HG03521 (cell line): ENCODE measurements around the gene DDAH1.
"Not testable (repeated sequence)": the region's sequence is repeated elsewhere in the genome, so short reads cannot be mapped to it uniquely, and the experiment has no call there.

ENCODE experiments used
- ATAC-seq: cut with Tn5 transposase; IDR thresholded peaks from one replicate; pipeline ENCODE4 v1.9.1; 2021; ENCODE audit warnings: mild to moderate bottlenecking, moderate library complexity; ENCODE audit not compliant: unreplicated experiment

DDAH1 gene

DNA sequence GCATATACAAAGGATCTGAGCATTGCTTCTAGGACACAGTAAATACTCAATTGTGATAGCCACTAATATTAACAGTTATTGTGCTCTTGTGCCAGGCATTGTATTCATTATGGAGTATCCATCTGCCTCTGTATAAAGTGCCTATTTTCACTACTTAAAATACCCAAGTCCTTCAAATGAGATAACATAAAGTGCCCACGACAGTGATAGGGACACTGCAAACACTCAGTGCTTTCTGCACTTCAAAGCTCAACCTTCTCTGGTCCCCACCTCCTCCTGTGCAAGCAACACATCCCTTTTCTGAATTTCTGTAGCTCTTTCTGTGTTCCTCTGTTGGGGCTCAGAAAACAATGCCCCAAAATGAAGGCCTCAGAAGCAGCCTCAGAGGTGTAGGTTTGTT lies 6.6 kb upstream of the DDAH1 start:
- no peak for ATAC-seq

GRCh38 chr1:85470130-85470529 lies 5.2 kb upstream of the DDAH1 start:
- ATAC-seq: not testable (repeated sequence)

- no peak for ATAC-seq
Observed at GRCh38 chr1:85467929-85468540, 3.1 kb upstream of the DDAH1 start.

DNA sequence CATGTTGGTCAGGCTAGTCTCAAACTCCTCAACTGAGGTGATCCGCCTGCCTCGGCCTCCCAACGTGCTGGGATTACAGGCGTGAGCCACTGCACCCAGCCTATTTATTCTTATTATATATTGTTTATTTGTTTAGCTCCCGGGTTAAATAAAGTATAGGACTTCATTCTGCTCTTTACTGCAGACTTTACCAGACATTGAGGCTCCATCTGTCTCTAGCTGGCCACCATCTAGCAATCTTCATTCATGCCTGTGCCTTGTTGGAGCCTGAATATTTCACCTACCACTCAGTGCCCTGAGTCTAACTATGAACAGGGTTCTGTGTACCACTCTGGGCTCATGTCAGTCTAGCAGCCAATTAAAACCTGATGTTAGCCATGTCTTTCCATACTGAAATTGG lies 2.1 kb upstream of the DDAH1 start:
- no peak for ATAC-seq

- ATAC-seq: no peak
Observed at GRCh38 chr1:85465786-85466134, 801 bp upstream of the DDAH1 start.

- ATAC-seq: peak; percentile 57
Observed at GRCh38 chr1:85464497-85465098, 361 bp downstream of the DDAH1 start.

DNA sequence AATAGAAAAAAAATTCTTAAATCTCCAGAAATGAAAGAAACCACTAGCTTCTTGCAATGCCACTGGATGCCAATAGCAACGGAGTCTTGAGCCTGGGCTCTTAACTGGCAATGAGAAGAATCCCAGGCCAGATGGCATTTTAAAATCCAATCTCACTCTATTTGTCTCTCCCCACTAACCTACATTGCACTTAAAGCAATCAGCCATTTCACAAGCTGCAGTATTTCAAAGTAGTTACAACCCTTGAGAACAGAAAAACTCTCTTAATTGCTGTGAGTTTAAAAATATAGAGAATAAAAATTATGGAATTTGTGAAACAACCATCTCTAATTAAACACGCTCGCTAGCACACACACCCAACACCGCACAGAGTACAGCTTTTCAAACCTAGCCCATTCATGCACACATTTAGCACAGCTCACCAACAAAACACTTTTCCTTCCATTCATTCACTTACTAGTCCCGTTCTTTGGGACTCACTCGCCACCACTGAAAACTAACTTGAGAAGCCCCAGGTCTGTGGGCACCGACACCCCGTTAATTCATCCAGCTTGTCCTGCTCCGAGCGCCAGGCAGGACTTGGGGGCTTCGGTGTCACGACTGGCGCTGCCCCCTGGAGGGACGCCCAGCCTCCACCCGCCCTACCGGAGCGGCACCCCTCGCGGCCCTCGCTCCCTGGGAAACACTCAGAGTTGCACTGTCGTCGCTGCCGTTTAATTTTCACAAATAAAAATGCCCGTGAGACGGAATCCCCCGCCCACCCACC lies 1.0 kb downstream of the DDAH1 start:
- ATAC-seq: no peak

GRCh38 chr1:85462931-85463649 lies 1.9 kb downstream of the DDAH1 start:
- ATAC-seq: no peak

GRCh38 chr1:85461216-85461918 lies 3.6 kb downstream of the DDAH1 start:
- no peak for ATAC-seq

DNA sequence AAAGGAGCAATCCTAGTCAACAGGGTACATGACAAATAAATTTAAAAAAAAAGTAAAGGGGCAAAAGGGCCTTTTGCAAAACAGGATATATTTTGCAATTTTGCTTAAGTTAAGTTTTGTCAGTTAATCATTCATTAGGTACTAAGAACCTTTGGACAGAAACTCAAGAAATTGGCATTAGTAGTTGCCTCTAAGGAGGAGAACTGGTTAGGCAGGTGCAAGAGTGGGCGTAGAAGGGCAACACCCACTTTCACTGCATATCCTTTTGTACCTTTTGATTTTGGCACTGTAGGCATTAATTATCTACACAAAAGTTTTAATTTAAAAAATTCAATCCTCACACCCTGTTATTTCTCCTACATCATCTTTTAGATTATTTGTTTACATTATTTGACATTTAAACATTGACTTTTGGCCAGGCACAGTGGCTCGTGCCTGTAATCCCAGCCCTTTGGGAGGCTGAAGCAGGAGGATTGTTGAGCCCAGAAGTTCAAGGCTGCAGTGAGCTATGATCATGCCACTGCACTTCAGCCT lies 4.3 kb downstream of the DDAH1 start:
- ATAC-seq: no peak

DNA sequence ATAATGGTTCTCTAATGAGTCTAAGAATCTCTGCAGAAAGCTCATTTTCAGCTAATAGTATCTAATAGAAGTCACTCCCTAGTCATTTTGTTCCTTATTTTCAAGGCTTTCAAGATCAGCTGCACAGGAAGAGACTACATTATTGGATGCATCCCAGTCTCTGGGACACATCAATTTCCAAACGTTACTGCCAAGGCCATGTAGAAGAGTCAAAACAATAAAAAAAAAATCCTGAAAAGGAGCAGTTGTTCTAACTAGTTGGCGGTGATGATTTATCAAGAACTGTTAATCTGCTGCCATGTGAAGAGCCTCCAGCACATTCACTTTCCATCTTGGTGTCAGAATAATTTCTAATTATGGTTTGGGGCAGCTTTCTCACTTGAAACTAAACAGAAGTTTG lies 5.7 kb downstream of the DDAH1 start:
- ATAC-seq: no peak

- ATAC-seq: no peak
Observed at GRCh38 chr1:85454214-85454613, 10.7 kb downstream of the DDAH1 start.

DNA sequence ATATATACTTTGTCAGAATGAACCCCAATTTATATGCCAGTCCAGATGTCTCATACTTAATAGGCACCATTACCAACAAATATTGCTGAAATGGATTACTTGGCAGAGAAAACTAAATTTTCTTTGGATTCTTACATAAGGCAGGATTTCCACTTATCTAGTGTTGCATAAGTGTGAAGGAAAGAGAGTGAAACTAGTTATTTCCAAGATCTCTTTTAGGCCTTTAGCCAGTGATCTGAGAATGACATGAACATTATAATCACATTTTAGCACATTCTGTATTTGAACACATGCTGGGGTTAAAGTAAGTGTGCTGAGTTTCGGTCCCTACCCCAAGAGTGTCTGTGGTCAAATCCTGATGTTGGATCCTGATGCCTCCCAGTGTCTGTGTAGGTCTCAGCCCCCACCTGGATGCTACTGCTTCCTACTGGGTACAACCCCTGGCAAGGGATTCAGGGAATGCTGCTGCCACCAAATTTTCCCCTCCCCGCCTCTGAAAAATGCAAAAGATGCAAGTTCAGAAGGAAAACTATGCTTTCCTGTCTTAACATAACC lies 11.2 kb downstream of the DDAH1 start:
- ATAC-seq: no peak

DNA sequence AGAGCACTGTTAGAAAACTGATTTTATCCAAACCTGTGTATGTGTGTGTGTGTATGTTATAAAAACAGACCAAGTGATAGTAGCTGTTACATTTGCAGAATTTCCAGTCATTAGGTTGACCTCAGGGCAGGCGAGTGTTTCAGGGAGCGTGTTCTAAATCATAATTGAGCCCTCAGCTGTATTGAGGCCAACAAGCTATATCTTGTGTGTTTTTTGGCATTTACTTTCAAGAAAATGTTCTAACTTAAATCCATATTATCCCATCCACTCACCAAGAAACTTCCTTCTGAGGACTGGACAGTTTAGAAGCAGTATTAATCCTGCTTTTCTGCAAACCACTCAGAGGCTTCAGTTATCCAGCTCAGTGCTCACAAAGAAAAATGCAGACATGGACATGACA lies 12.0 kb downstream of the DDAH1 start:
- no peak for ATAC-seq

GRCh38 chr1:85451236-85451830 lies 13.6 kb downstream of the DDAH1 start:
- no peak for ATAC-seq

DNA sequence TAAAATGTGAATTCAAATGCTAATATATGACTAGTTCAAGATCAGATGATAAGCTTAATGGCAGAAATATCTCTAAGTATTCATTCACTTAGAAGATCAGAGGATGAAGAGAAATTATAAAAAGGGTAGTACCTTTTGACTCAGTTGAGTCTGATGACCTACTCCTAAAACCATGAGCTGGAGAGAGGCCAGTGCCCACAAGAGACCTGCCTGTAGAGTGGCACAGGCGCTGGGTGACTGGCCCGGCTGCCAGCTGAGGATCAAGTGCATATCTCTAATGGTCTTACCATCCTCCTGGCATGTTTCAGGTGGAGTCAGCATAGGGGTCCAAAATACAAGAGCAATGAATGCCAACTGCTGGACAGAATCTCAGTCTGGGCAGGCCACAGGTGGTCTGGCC lies 14.1 kb downstream of the DDAH1 start:
- ATAC-seq: no peak

DNA sequence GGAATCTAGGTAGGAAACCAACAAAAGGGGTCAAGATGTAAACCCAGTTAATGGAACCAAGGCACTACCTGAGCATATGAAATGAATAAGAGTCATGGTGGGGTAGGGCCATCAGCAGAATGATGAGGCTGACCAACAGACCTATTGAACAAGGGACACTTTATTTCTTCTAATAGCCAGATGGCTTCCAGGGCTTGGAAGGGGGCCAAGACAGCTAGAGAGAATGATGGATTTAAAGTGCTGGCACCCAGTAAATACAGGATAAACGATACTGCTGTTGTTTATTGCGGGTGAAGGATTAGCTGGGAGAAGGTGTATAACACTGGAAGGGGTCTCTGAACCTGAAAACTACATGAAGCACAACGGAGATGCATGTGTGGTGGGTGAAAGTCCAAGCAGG lies 15.6 kb downstream of the DDAH1 start:
- no peak for ATAC-seq

- no peak for ATAC-seq
Observed at GRCh38 chr1:85448358-85448757, 16.6 kb downstream of the DDAH1 start.

GRCh38 chr1:85447006-85447943 lies 17.7 kb downstream of the DDAH1 start:
- no peak for ATAC-seq
